Stimulated activated CD8-positive, alpha-beta memory T cell treated with anti-CD3 and anti-CD28 coated beads, Interleukin-2, amount 100 ng/mL, for 1 hour (primary cell): ENCODE data around the gene MFAP1.

ENCODE experiments used
- DNase-seq, 2 donors: peaks; one replicate each; pipeline ENCODE4 v3.0.0-alpha.2; 2020; ENCODE audit warnings: low read depth in 2 of 2

MFAP1 gene

GRCh38 chr15:43776101-43776717 lies 48.3 kb downstream of the MFAP1 start:
- DNase-seq = no peak

DNA sequence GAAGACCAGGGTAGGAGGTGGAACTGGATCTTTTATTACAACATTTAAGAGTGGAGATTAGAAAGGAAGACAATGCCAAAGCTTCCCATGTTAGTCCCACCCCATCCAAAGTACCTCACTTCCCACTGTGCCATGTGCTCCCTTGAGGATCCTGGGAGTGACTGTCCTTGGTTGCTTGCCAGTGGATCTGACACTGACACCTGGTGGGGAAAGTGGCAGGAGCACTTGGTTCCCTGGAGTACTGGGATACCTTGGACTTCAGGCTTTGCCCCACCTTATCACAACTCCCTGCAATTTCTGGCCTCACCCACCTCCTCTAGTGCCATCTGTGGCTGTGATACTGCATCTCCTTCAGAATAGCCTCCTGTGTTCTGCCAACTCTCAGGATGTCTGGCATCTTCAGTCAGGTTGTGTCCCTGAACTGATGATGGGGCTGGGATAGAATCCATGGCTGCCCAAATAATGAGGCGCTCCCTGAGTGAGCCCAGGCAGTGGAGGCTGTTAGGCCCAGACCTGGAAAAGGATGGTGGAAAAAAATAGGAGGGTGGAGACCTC lies 49.0 kb downstream of the MFAP1 start:
- no peak for DNase-seq

DNA sequence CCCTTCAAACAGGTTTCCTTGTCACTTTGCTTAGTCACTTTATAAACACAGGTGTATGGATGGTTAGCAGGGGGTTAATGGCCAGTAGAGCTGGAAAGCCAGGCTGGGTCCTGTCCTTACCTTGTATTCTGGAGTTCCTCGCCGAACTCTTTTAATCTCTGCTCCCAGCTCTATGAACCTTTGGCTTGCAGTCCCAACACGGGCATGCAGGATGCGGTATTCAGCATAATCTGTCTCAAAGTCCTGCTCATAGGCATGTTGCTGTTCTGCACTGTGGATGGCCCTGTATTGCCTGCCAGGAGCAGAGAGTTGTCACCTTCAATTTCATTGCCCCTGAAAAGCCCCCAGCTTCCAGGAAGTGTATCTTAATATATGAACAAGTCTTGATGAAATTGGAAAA lies 50.4 kb downstream of the MFAP1 start:
- no peak for DNase-seq

DNA sequence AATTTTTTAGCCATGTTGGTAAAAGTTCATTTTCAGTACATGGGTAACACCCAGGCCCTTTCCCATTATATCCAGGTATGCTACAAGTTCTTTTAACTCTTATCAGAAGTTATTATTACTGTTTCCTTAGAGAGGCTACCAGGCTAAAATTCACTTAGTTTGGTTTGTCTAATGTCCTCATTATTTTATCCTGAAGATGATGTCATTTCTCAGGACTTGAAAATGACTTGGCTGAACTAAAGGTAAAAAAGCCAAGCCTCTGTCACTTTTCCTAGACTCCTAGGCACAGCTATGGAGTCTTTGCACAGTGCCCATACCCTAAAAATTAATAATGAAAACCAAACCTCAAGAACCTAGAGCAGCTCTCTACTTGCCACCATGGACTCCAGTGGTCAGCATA lies 51.9 kb downstream of the MFAP1 start:
- no peak for DNase-seq

GRCh38 chr15:43771816-43772215 lies 52.7 kb downstream of the MFAP1 start:
- no peak for DNase-seq

GRCh38 chr15:43769584-43770228 lies 54.8 kb downstream of the MFAP1 start:
- DNase-seq = peak in 1 of 2 donors; percentile 41

DNA sequence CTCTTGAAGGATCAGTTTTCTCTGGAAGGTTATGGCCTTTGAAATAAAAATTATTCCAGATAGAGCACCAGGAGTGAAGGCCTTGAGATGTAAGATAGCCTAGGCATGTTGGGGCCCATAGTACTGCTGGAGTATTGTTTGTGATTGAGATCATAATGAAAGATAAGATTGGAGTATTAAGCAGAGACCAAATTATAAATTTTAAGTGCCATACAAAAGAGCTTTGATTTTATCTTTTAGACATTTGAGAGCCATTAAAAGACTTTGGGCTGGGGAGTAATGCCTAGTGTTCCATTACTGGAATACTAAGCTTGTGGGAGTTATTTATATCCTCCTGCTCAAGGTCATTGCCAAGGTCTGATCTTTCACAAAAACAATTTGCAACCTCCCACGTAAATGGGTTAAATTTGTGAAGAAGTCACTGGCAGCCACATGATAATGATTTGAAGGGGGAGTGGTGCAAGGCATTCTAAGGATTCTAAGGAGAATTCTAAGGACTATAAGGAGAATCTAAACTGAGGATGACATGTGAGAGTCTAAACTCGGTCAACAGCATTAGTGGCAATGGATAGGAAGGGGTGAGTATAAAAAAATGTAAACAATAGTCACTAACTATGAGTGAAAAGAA lies 60.6 kb downstream of the MFAP1 start:
- no peak for DNase-seq

DNA sequence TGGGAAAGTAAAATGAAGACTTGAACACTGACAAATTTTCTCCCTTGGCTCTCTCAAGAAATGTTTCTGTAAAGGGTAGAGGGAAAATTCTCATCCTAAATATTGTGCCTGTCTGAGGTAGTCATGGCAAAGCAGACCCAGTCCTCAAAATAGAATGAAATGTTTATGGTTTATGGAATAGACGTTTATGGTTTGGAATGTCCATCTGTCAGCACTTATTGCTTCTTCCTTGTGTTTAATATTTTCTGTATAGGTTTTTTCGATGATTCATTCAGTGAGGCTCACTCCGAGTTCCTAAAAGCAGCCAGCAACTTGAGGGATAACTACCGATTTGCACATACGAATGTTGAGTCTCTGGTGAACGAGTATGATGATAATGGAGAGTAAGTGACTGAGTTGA lies 61.7 kb downstream of the MFAP1 start:
- no peak for DNase-seq
